ENCODE measurements around the gene TENT4A. TPM values are rescaled to one million over a fixed set of nuclear protein-coding genes. Genes with fewer than 3 reads are reported as not detected.

TENT4A gene
- total RNA-seq, 1 donor from 2014 or later = 9.5 TPM

GRCh38 chr5:6748142-6748541 is 34.9 kb downstream of the TENT4A start:
- Histone ChIP-seq H3K27ac (replicated peaks) (no peak overlapping the region), H3K4me3 (no peak overlapping the region), H3K4me1 (peaks cover 12% of the 10 kb centered on the region), H3K36me3 (peaks cover 73% of the 10 kb centered on the region), H3K27me3 (ENCODE audit: low read depth) (no peaks in the 10 kb centered on the region), H3K9me3 (replicated peaks) (no peaks in the 10 kb centered on the region)
- no peak for TF ChIP-seq CTCF (IDR thresholded peaks at IDR 0.05; ENCODE audit: borderline replicate concordance)
- no peak for DNase-seq
- intact Hi-C loops (cut with micrococcal nuclease) = loop anchor here (10.0 kb wide), 1 partner anchor 123 kb away; no protein-coding TSS in a partner anchor

- Histone ChIP-seq H3K9me3 (replicated peaks) (no peaks in the 10 kb centered on the region), H3K36me3 (peaks cover 73% of the 10 kb centered on the region), H3K4me1 (peaks cover 12% of the 10 kb centered on the region), H3K27me3 (ENCODE audit: low read depth) (no peaks in the 10 kb centered on the region), H3K27ac (replicated peaks) (no peak overlapping the region), H3K4me3 (no peak overlapping the region)
- intact Hi-C loops (cut with micrococcal nuclease) = loop anchor here (10.0 kb wide), 1 partner anchor 124 kb away; no protein-coding TSS in a partner anchor
- DNase-seq = no peak
- TF ChIP-seq CTCF (IDR thresholded peaks at IDR 0.05; ENCODE audit: borderline replicate concordance) = no peak
Observed at GRCh38 chr5:6749026-6749716, 35.9 kb downstream of the TENT4A start.

GRCh38 chr5:6750142-6750840 is 37.1 kb downstream of the TENT4A start:
- no peak for TF ChIP-seq CTCF (IDR thresholded peaks at IDR 0.05; ENCODE audit: borderline replicate concordance)
- H3K9me3 ChIP-seq (replicated peaks) = no peaks in the 10 kb centered on the region
- H3K36me3 ChIP-seq = peaks cover 78% of the 10 kb centered on the region
- no peak overlapping the region for H3K27ac ChIP-seq (replicated peaks)
- DNase-seq = no peak
- no peak overlapping the region for H3K4me3 ChIP-seq
- intact Hi-C loops (cut with micrococcal nuclease) = no loop called here
- peaks cover 4% of the 10 kb centered on the region for H3K4me1 ChIP-seq
- no peaks in the 10 kb centered on the region for H3K27me3 ChIP-seq (ENCODE audit: low read depth)

- TF ChIP-seq CTCF (IDR thresholded peaks at IDR 0.05; ENCODE audit: borderline replicate concordance) = no peak
- H3K27ac ChIP-seq (replicated peaks) = no peak overlapping the region
- no peak for DNase-seq
- peaks cover 85% of the 10 kb centered on the region for H3K36me3 ChIP-seq
- H3K4me3 ChIP-seq = no peak overlapping the region
- intact Hi-C loops (cut with micrococcal nuclease) = no loop called here
- no peaks in the 10 kb centered on the region for H3K9me3 ChIP-seq (replicated peaks)
- no peaks in the 10 kb centered on the region for H3K27me3 ChIP-seq (ENCODE audit: low read depth)
- H3K4me1 ChIP-seq = peaks cover 9% of the 10 kb centered on the region
Observed at GRCh38 chr5:6750951-6751685, 37.9 kb downstream of the TENT4A start.

GRCh38 chr5:6752236-6752635 is 39.0 kb downstream of the TENT4A start:
- Histone ChIP-seq H3K9me3 (replicated peaks) (no peaks in the 10 kb centered on the region), H3K27ac (replicated peaks) (no peak overlapping the region), H3K4me3 (no peak overlapping the region), H3K4me1 (peaks cover 9% of the 10 kb centered on the region), H3K27me3 (ENCODE audit: low read depth) (no peaks in the 10 kb centered on the region), H3K36me3 (peaks cover 94% of the 10 kb centered on the region)
- DNase-seq = no peak
- no peak for TF ChIP-seq CTCF (IDR thresholded peaks at IDR 0.05; ENCODE audit: borderline replicate concordance)
- intact Hi-C loops (cut with micrococcal nuclease) = no loop called here

Data from left ventricle myocardium inferior (tissue), 1 donor.